GM12878 (cell line): Measurements from ENCODE around the gene PGLYRP2. TPM values are rescaled to one million over a fixed set of nuclear protein-coding genes. Genes with fewer than 3 reads are reported as not detected.

Experiments
- EGR1 ChIP-seq, 2 experiments: IDR thresholded peaks; 1 replicate in 1 of 2; 2 replicates in 1 of 2; pipeline ENCODE4 v1.6.1; 2011 to 2012; ENCODE audit warnings: low read depth in 2 of 2, low read length in 2 of 2, borderline replicate concordance in 1 of 2, mild to moderate bottlenecking in 1 of 2, moderate library complexity in 1 of 2
- HSF1 ChIP-seq: fragments of 150-350 bp; IDR thresholded peaks from 2 replicates; pipeline ENCODE4 v1.6.1; 2014; ENCODE audit warnings: mild to moderate bottlenecking, low read depth, low read length
- RELA ChIP-seq: fragments of 450-650 bp; IDR thresholded peaks from 2 replicates; pipeline ENCODE4 v1.8.0; 2014; ENCODE audit warnings: borderline replicate concordance; ENCODE audit not compliant: partially characterized antibody
- SIN3A ChIP-seq: IDR thresholded peaks from 2 replicates; pipeline ENCODE4 v1.6.1; 2012; ENCODE audit warnings: low read depth, low read length, improper control_type of control experiment
- TCF3 ChIP-seq: IDR thresholded peaks from 2 replicates; pipeline ENCODE4 v1.6.1; 2012; ENCODE audit warnings: low read depth, mild to moderate bottlenecking, low read length, borderline replicate concordance; ENCODE audit not compliant: insufficient read depth
- ZBTB4 ChIP-seq: fragments of 450-650 bp; formaldehyde crosslinking; IDR thresholded peaks from 2 replicates; pipeline ENCODE4 v1.4.0; 2022; ENCODE audit warnings: mild to moderate bottlenecking, moderate library complexity
- polyA plus RNA-seq, 11 experiments: library from polyadenylated mRNA; depleted of rRNA in 4 of 11; unstranded in 6 of 11; stranded (reverse) in 5 of 11; fragments of >200 nt; fragmentation: Nextera tagmentation in 4 of 11; fragmentation: Illumina TruSeq in 1 of 11; extraction: Ambion mirVana in 4 of 11; extraction: Trizol in 1 of 11; gene quantifications; 1 replicate in 1 of 11; 2 replicates in 10 of 11; pipeline versions ENCODE4 v1.2.1 to v1.2.3, GENCODE V29; 2011 to 2016; ENCODE audit warnings: inconsistent platforms in 2 of 11, missing spikeins in 2 of 11, low read depth in 1 of 11
- total RNA-seq, 4 experiments: library from RNA; depleted of rRNA in 3 of 4; stranded (reverse); fragments of >200 nt in 3 of 4; fragmentation: Illumina TruSeq in 1 of 4; extraction: Trizol in 1 of 4; gene quantifications; 2 replicates each; pipeline versions ENCODE4 v1.2.1 to v1.2.3, GENCODE V29; 2013 to 2021
- TF ChIP-seq, protein P1 (sequence below): fragments of 450-650 bp; IDR thresholded peaks from 2 replicates; pipeline ENCODE4 v1.6.1; 2017; ENCODE audit warnings: antibody characterized with exemption, mild to moderate bottlenecking, moderate library complexity
- TF ChIP-seq, protein P2 (sequence below): IDR thresholded peaks from 2 replicates; pipeline ENCODE4 v1.6.1; 2012; ENCODE audit warnings: low read depth, low read length, improper control_type of control experiment

The PGLYRP2 gene
- total and polyA plus RNA-seq, 10 of the 15 experiments (the other 5 are each of a cell fraction or from before 2014, with no cell fraction given), result 0.15 to 0.48 (median 0.26) TPM; not detected in 5

DNA sequence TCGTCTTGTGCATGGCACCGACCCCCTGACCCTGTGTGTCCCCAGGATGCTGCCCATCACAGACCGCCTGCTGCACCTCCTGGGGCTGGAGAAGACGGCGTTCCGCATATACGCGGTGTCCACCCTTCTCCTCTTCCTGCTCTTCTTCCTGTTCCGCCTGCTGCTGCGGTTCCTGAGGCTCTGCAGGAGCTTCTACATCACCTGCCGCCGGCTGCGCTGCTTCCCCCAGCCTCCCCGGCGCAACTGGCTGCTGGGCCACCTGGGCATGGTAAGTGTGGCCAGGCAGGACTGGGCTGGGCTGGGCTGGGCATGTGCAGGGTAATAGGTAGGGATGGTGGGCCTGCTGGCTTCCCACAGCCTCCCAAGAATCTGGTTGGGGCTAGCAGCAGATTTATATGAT lies 46.0 kb upstream of the PGLYRP2 start (continued):
- TF ChIP-seq ZBTB4 (CRISPR knock-in tag) (no peak), SIN3A (no peak), EGR1 (IDR thresholded peaks at IDR 0.05; ENCODE audit: borderline replicate concordance in 1 of 2, low read depth in 2 of 2, low read length in 2 of 2) (no peak), RELA (no peak), HSF1 (no peak), TCF3 (no peak)
- TF ChIP-seq, protein P1, sequence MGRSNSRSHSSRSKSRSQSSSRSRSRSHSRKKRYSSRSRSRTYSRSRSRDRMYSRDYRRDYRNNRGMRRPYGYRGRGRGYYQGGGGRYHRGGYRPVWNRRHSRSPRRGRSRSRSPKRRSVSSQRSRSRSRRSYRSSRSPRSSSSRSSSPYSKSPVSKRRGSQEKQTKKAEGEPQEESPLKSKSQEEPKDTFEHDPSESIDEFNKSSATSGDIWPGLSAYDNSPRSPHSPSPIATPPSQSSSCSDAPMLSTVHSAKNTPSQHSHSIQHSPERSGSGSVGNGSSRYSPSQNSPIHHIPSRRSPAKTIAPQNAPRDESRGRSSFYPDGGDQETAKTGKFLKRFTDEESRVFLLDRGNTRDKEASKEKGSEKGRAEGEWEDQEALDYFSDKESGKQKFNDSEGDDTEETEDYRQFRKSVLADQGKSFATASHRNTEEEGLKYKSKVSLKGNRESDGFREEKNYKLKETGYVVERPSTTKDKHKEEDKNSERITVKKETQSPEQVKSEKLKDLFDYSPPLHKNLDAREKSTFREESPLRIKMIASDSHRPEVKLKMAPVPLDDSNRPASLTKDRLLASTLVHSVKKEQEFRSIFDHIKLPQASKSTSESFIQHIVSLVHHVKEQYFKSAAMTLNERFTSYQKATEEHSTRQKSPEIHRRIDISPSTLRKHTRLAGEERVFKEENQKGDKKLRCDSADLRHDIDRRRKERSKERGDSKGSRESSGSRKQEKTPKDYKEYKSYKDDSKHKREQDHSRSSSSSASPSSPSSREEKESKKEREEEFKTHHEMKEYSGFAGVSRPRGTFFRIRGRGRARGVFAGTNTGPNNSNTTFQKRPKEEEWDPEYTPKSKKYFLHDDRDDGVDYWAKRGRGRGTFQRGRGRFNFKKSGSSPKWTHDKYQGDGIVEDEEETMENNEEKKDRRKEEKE, result no peak
- TF ChIP-seq, protein P2, sequence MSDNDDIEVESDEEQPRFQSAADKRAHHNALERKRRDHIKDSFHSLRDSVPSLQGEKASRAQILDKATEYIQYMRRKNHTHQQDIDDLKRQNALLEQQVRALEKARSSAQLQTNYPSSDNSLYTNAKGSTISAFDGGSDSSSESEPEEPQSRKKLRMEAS, result no peak
